HG03060 (cell line): ENCODE measurements around the gene SUCNR1.
"Not testable (repeated sequence)": the region's sequence is repeated elsewhere in the genome, so short reads cannot be mapped to it uniquely, and the experiment has no call there.

Source experiments
- ATAC-seq: cut with Tn5 transposase; IDR thresholded peaks from one replicate; pipeline ENCODE4 v1.9.1; 2021; ENCODE audit warnings: low read depth, moderate number of reproducible peaks; ENCODE audit not compliant: unreplicated experiment

Gene SUCNR1

GRCh38 chr3:151873398-151873797 is at the start of gene SUCNR1:
SUCNR1 (plus strand) TSS chr3:151873643; CDS start chr3:151879893, 6,250 bp downstream.
- ATAC-seq, result no peak

- ATAC-seq, result no peak
Measured at GRCh38 chr3:151827816-151828215, 45.6 kb upstream of the SUCNR1 start.

- no peak for ATAC-seq
Measured at GRCh38 chr3:151835751-151836525, 37.5 kb upstream of the SUCNR1 start.

- no peak for ATAC-seq
Measured at GRCh38 chr3:151837057-151837456, 36.4 kb upstream of the SUCNR1 start.

GRCh38 chr3:151838574-151839312 is 34.7 kb upstream of the SUCNR1 start:
- no peak for ATAC-seq

GRCh38 chr3:151839313-151839631 is 34.2 kb upstream of the SUCNR1 start:
- ATAC-seq, result no peak

- ATAC-seq, result no peak
Measured at GRCh38 chr3:151841801-151842200, 31.6 kb upstream of the SUCNR1 start.

- no peak for ATAC-seq
Measured at GRCh38 chr3:151843275-151843674, 30.2 kb upstream of the SUCNR1 start.

- ATAC-seq, result no peak
Measured at GRCh38 chr3:151845306-151845905, 28.0 kb upstream of the SUCNR1 start.

- ATAC-seq, result not testable (repeated sequence)
Measured at GRCh38 chr3:151850065-151850464, 23.4 kb upstream of the SUCNR1 start.

- ATAC-seq, result no peak
Measured at GRCh38 chr3:151852074-151852811, 21.2 kb upstream of the SUCNR1 start.

- no peak for ATAC-seq
Measured at GRCh38 chr3:151856118-151856517, 17.3 kb upstream of the SUCNR1 start.

GRCh38 chr3:151856641-151857040 is 16.8 kb upstream of the SUCNR1 start:
- no peak for ATAC-seq

GRCh38 chr3:151859233-151859673 is 14.2 kb upstream of the SUCNR1 start:
- ATAC-seq, result no peak

- ATAC-seq, result no peak
Measured at GRCh38 chr3:151859905-151860304, 13.5 kb upstream of the SUCNR1 start.

- no peak for ATAC-seq
Measured at GRCh38 chr3:151863611-151864010, 9.8 kb upstream of the SUCNR1 start.

- ATAC-seq, result no peak
Measured at GRCh38 chr3:151864423-151865101, 8.9 kb upstream of the SUCNR1 start.

- no peak for ATAC-seq
Measured at GRCh38 chr3:151866711-151867410, 6.6 kb upstream of the SUCNR1 start.

- ATAC-seq, result no peak
Measured at GRCh38 chr3:151867666-151868065, 5.8 kb upstream of the SUCNR1 start.

GRCh38 chr3:151869181-151869580 is 4.3 kb upstream of the SUCNR1 start:
- no peak for ATAC-seq
